Gastroesophageal sphincter (tissue), 4 donors: Measurements from ENCODE around the gene CAPN12. TPM values are rescaled to one million over a fixed set of nuclear protein-coding genes. Genes with fewer than 3 reads are reported as not detected.

ENCODE experiments used
- ATAC-seq: fragments of 150-250 bp; one replicate; pipeline ENCODE4 v1.9.1; 2016; ENCODE audit warnings: mild to moderate bottlenecking, moderate library complexity
- H3K27ac ChIP-seq, 4 donors: fragments of 200-600 bp; sonication (generic) in 3 of 4; 1 replicate in 3 of 4; 2 replicates in 1 of 4; pipeline ENCODE4 v1.5.1; 2016 to 2019
- H3K27me3 ChIP-seq: fragments of 200-600 bp; sonication (generic); one replicate; pipeline ENCODE4 v1.5.1; 2019
- H3K36me3 ChIP-seq, 2 donors: fragments of 200-600 bp; sonication (generic); one replicate each; pipeline ENCODE4 v1.5.1; 2019; ENCODE audit warnings: control low read depth in 1 of 2
- H3K4me1 ChIP-seq, 3 donors: fragments of 200-600 bp; sonication (generic); 1 replicate in 2 of 3; 2 replicates in 1 of 3; pipeline ENCODE4 v1.5.1; 2016 to 2019; ENCODE audit warnings: control low read depth in 2 of 3
- H3K4me3 ChIP-seq, 2 donors: fragments of 200-600 bp; sonication (generic); one replicate each; pipeline ENCODE4 v1.5.1; 2019; ENCODE audit warnings: mild to moderate bottlenecking in 1 of 2, moderate library complexity in 1 of 2
- H3K9me3 ChIP-seq, 3 donors: fragments of 200-600 bp; sonication (generic); one replicate each; pipeline ENCODE4 v1.5.1; 2017 to 2019; ENCODE audit warnings: control low read depth in 2 of 3
- CTCF ChIP-seq, 4 experiments: fragments of 200-600 bp in 2 of 4; fragments of 450-650 bp in 2 of 4; sonication (generic) in 1 of 4; IDR thresholded peaks; one replicate each; pipeline ENCODE4 v1.5.1; 2017 to 2019; ENCODE audit warnings: antibody characterized with exemption in 4 of 4, mild to moderate bottlenecking in 2 of 4, moderate library complexity in 2 of 4
- EP300 ChIP-seq: sonication (generic); formaldehyde crosslinking; IDR thresholded peaks from one replicate; pipeline ENCODE4 v1.6.1; 2017; ENCODE audit warnings: antibody characterized with exemption, mild to moderate bottlenecking
- POLR2A ChIP-seq, 2 donors: fragments of 450-650 bp; IDR thresholded peaks; one replicate each; pipeline ENCODE4 v1.6.1; 2017; ENCODE audit warnings: antibody characterized with exemption in 2 of 2, mild to moderate bottlenecking in 2 of 2, moderate library complexity in 1 of 2
- POLR2AphosphoS5 ChIP-seq: sonication (generic); formaldehyde crosslinking; IDR thresholded peaks from one replicate; pipeline ENCODE4 v1.6.1; 2017; ENCODE audit warnings: antibody characterized with exemption
- WGBS, 2 donors: methylation state at CpG; one replicate each; pipeline ENCODE4 v1.1.5; 2018; ENCODE audit warnings: low coverage in 1 of 2; 5-methylcytosine and 5-hydroxymethylcytosine counted together
- total RNA-seq, 4 donors: library from RNA; depleted of rRNA; stranded (reverse); fragments of >200 nt; gene quantifications; one replicate each; pipeline ENCODE4 v1.1.0, GENCODE V29; 2016

Gene CAPN12
- total RNA-seq, 4 donors from 2014 or later = 0.93 to 2.2 (median 1.1) TPM; not detected in 1

- peaks cover 2 to 91% (median 51%) of the 10 kb centered on the region in 3 donors for H3K4me1 ChIP-seq
- 7 to 60% methylated on average over 1 to 12 of the region's 19 CpGs for WGBS, 2 donors
- H3K4me3 ChIP-seq = no peak overlapping the region
- H3K36me3 ChIP-seq = peaks cover 0 to 98% of the 10 kb centered on the region in 2 donors
- no peaks in the 10 kb centered on the region for H3K27me3 ChIP-seq
- TF ChIP-seq POLR2AphosphoS5 (peak; percentile 89), CTCF (IDR thresholded peaks at IDR 0.05) (peak in 1 of 4 experiments; percentile 1), POLR2A (IDR thresholded peaks at IDR 0.05) (no peak), EP300 (no peak)
- H3K27ac ChIP-seq = peak overlapping the region; percentile 30 to 97 (median 86)
- peak; percentile 60 for ATAC-seq
- H3K9me3 ChIP-seq = no peaks in the 10 kb centered on the region
Observed at GRCh38 chr19:38713227-38713649, 31.0 kb downstream of the CAPN12 start.

- H3K4me3 ChIP-seq = no peak overlapping the region
- ATAC-seq = no peak
- 43 to 54% methylated on average over 3 of the region's 15 CpGs for WGBS, 2 donors
- peaks cover 0 to 98% of the 10 kb centered on the region in 2 donors for H3K36me3 ChIP-seq
- peak overlapping the region; percentile 12 to 97 (median 86) for H3K27ac ChIP-seq
- H3K4me1 ChIP-seq = peaks cover 2 to 95% (median 61%) of the 10 kb centered on the region in 3 donors
- H3K27me3 ChIP-seq = no peaks in the 10 kb centered on the region
- no peak for TF ChIP-seq POLR2A (IDR thresholded peaks at IDR 0.05)
- no peak for TF ChIP-seq EP300
- H3K9me3 ChIP-seq = no peaks in the 10 kb centered on the region
Observed at GRCh38 chr19:38712161-38712748, 32.0 kb downstream of the CAPN12 start.

GRCh38 chr19:38711726-38712153 lies 32.5 kb downstream of the CAPN12 start:
- Histone ChIP-seq H3K27ac (peak overlapping the region; percentile 25 to 97 (median 86)), H3K4me1 (peaks cover 2 to 100% (median 62%) of the 10 kb centered on the region in 3 donors), H3K4me3 (no peak overlapping the region), H3K27me3 (no peaks in the 10 kb centered on the region), H3K36me3 (peaks cover 0 to 98% of the 10 kb centered on the region in 2 donors), H3K9me3 (no peaks in the 10 kb centered on the region)
- WGBS, 2 donors = 30% methylated on average over 2 of the region's 12 CpGs; no CpG with 5 or more reads in 1 of the 2 donors
- TF ChIP-seq POLR2A (IDR thresholded peaks at IDR 0.05) = no peak
- peak; percentile 64 for TF ChIP-seq POLR2AphosphoS5
- TF ChIP-seq EP300 = no peak
- TF ChIP-seq CTCF (IDR thresholded peaks at IDR 0.05) = peak in 2 of 4 experiments; percentile 28 to 36
- peak; percentile 67 for ATAC-seq

- Histone ChIP-seq H3K36me3 (peaks cover 0 to 98% of the 10 kb centered on the region in 2 donors), H3K4me1 (peaks cover 2 to 100% (median 62%) of the 10 kb centered on the region in 3 donors), H3K4me3 (no peak overlapping the region), H3K27ac (peak overlapping the region; percentile 25 to 97 (median 86)), H3K9me3 (no peaks in the 10 kb centered on the region), H3K27me3 (no peaks in the 10 kb centered on the region)
- no peak for ATAC-seq
- no peak for TF ChIP-seq POLR2AphosphoS5
- TF ChIP-seq EP300 = no peak
- no peak for TF ChIP-seq POLR2A (IDR thresholded peaks at IDR 0.05)
- no peak for TF ChIP-seq CTCF (IDR thresholded peaks at IDR 0.05)
- WGBS, 2 donors = 53 to 57% methylated on average over 3 to 7 of the region's 25 CpGs
Observed at GRCh38 chr19:38710928-38711725, 33.1 kb downstream of the CAPN12 start.

- H3K27ac ChIP-seq = peak overlapping the region; percentile 25 to 97 (median 86)
- 93% methylated on average over 2 of the region's 2 CpGs; no CpG with 5 or more reads in 1 of the 2 donors for WGBS, 2 donors
- H3K9me3 ChIP-seq = no peaks in the 10 kb centered on the region
- H3K4me3 ChIP-seq = no peak overlapping the region
- ATAC-seq = no peak
- peaks cover 0 to 98% of the 10 kb centered on the region in 2 donors for H3K36me3 ChIP-seq
- no peak for TF ChIP-seq POLR2A (IDR thresholded peaks at IDR 0.05)
- TF ChIP-seq EP300 = no peak
- TF ChIP-seq POLR2AphosphoS5 = no peak
- TF ChIP-seq CTCF (IDR thresholded peaks at IDR 0.05) = no peak
- H3K27me3 ChIP-seq = no peaks in the 10 kb centered on the region
- peaks cover 2 to 100% (median 70%) of the 10 kb centered on the region in 3 donors for H3K4me1 ChIP-seq
Observed at GRCh38 chr19:38710416-38710702, 33.9 kb downstream of the CAPN12 start.
